SK-N-SH (cell line): ENCODE data around the gene EPHB2.

ENCODE experiments used
- CTCF ChIP-seq: fragments of 200-600 bp; sonication (generic); IDR thresholded peaks from 2 replicates; pipeline ENCODE4 v1.6.1; 2017; ENCODE audit warnings: antibody characterized with exemption, mild to moderate bottlenecking, moderate library complexity
- ELF1 ChIP-seq: IDR thresholded peaks from 2 replicates; pipeline ENCODE4 v1.4.0; 2012
- EZH2phosphoT487 ChIP-seq: fragments of 200-600 bp; sonication (generic); IDR thresholded peaks from 2 replicates; pipeline ENCODE4 v1.6.1; 2017; ENCODE audit warnings: low read depth, mixed run types, mild to moderate bottlenecking, antibody characterized with exemption, moderate library complexity, borderline replicate concordance
- JUND ChIP-seq: IDR thresholded peaks from 2 replicates; pipeline ENCODE4 v1.4.0; 2012
- MEF2A ChIP-seq: IDR thresholded peaks from 2 replicates; pipeline ENCODE4 v1.4.0; 2012; ENCODE audit warnings: low read depth, borderline replicate concordance
- NFIC ChIP-seq: IDR thresholded peaks from 2 replicates; pipeline ENCODE4 v1.4.0; 2012; ENCODE audit warnings: borderline replicate concordance
- POLR2AphosphoS5 ChIP-seq: IDR thresholded peaks from 2 replicates; pipeline ENCODE4 v1.6.1; 2012; ENCODE audit warnings: low read depth, low read length
- RAD21 ChIP-seq: IDR thresholded peaks from 2 replicates; pipeline ENCODE4 v1.6.1; 2012; ENCODE audit warnings: mild to moderate bottlenecking, low read length
- RCOR1 ChIP-seq: fragments of 150-350 bp; IDR thresholded peaks from 2 replicates; pipeline ENCODE4 v1.6.1; 2017; ENCODE audit warnings: antibody characterized with exemption, low read length
- RFX5 ChIP-seq: IDR thresholded peaks from 2 replicates; pipeline ENCODE4 v1.6.1; 2012; ENCODE audit warnings: mild to moderate bottlenecking, improper control_type of control experiment, low read length
- TAF1 ChIP-seq: IDR thresholded peaks from 2 replicates; pipeline ENCODE4 v1.6.1; 2012; ENCODE audit warnings: low read depth, mild to moderate bottlenecking, low read length, moderate library complexity, borderline replicate concordance
- YY1 ChIP-seq: IDR thresholded peaks from 2 replicates; pipeline ENCODE4 v1.4.0; 2012; ENCODE audit warnings: low read depth, mild to moderate bottlenecking

- TF ChIP-seq MEF2A (no peak), RAD21 (no peak), CTCF (no peak), TAF1 (no peak), JUND (no peak), YY1 (no peak), ELF1 (no peak), POLR2AphosphoS5 (no peak), NFIC (no peak), RFX5 (no peak), EZH2phosphoT487 (no peak), RCOR1 (no peak)
Measured at GRCh38 chr1:22777388-22778057, 66.9 kb downstream of the EPHB2 start.
